A549 (cell line): ENCODE results near the gene FBXL7. TPM values are rescaled to one million over a fixed set of nuclear protein-coding genes. Genes with fewer than 3 reads are reported as not detected.

ENCODE experiments used
- ATAC-seq, 2 experiments: fragments of 200-7000 bp in 1 of 2; fragments of >200 bp in 1 of 2; cut with Nextera tagmentation in 1 of 2; cut with Tn5 transposase in 1 of 2; 3 replicates each; pipeline versions ENCODE4 v1.8.0 to v1.9.1; 2018 to 2020; ENCODE audit warnings: mild to moderate bottlenecking in 1 of 2, moderate library complexity in 1 of 2
- CTCF ChIA-PET: fragments of 300-600 bp; sonication (Branson Sonifier 250); formaldehyde crosslinking; extraction: SDS; loops from one replicate; lab custom pipeline; 2021; ENCODE audit warnings: antibody characterized with exemption, inconsistent platforms; lab: Yijun Ruan, JAX
- POLR2A ChIA-PET: fragments of 350-600 bp; formaldehyde crosslinking; extraction: SDS; loops from one replicate; lab custom pipeline; 2021; ENCODE audit warnings: antibody characterized with exemption, inconsistent platforms; lab: Yijun Ruan, JAX
- DNase-seq, 2 experiments: peaks; one replicate each; pipeline versions ENCODE4 v3.0.0 to v3.0.0-alpha.2; 2011 to 2016; ENCODE audit warnings: low read depth in 1 of 2, low spot score in 1 of 2
- FAIRE-seq: peaks from 2 replicates; lab custom pipeline; 2011; peaks lifted over from hg19 to GRCh38; lab: Jason Lieb, UNC
- H3K27ac ChIP-seq, 2 experiments: fragments of >200 bp; sonication (Bioruptor Twin); formaldehyde crosslinking; 3 replicates each; pipeline ENCODE4 v1.5.1; 2016 to 2017
- H3K4me1 ChIP-seq: fragments of >200 bp; sonication (Bioruptor Twin); formaldehyde crosslinking; 3 replicates; pipeline ENCODE4 v1.6.1; 2016
- H3K4me2 ChIP-seq: fragments of >200 bp; sonication (Bioruptor Twin); formaldehyde crosslinking; 3 replicates; pipeline ENCODE4 v1.6.1; 2016
- H3K4me3 ChIP-seq: fragments of >200 bp; sonication (Bioruptor Twin); formaldehyde crosslinking; 3 replicates; pipeline ENCODE4 v1.5.1; 2016
- H3K9me3 ChIP-seq: fragments of >200 bp; sonication (Bioruptor Twin); formaldehyde crosslinking; 3 replicates; pipeline ENCODE4 v1.6.1; 2016
- CHD2 ChIP-seq: fragments of 150-350 bp; IDR thresholded peaks from 2 replicates; pipeline ENCODE4 v1.6.1; 2014; ENCODE audit warnings: low read length; ENCODE audit not compliant: partially characterized antibody
- EHF ChIP-seq: fragments of 250-450 bp; sonication (Bioruptor Pico); IDR thresholded peaks from 2 replicates; pipeline ENCODE4 v1.5.0; 2020; ENCODE audit warnings: mild to moderate bottlenecking
- ELK1 ChIP-seq: fragments of 150-350 bp; IDR thresholded peaks from 2 replicates; pipeline ENCODE4 v1.6.1; 2014; ENCODE audit warnings: low read depth, mild to moderate bottlenecking, low read length
- ESRRA ChIP-seq: fragments of 150-350 bp; IDR thresholded peaks from 2 replicates; pipeline ENCODE4 v1.6.1; 2014; ENCODE audit warnings: mild to moderate bottlenecking, low read length, borderline replicate concordance
- FOSB ChIP-seq: fragments of 250-450 bp; sonication (Bioruptor Pico); IDR thresholded peaks from 2 replicates; pipeline ENCODE4 v1.5.0; 2020; ENCODE audit warnings: mild to moderate bottlenecking, moderate library complexity
- FOSL2 ChIP-seq, 2 experiments: fragments of 450-650 bp in 1 of 2; fragments of >200 bp in 1 of 2; sonication (Bioruptor Twin) in 1 of 2; formaldehyde crosslinking; IDR thresholded peaks; 2 replicates each; pipeline versions ENCODE4 v1.5.0 to v1.6.1; 2016 to 2020; ENCODE audit warnings: mild to moderate bottlenecking in 1 of 2, moderate library complexity in 1 of 2
- FOXS1 ChIP-seq: fragments of 250-450 bp; sonication (Bioruptor Pico); IDR thresholded peaks from 2 replicates; pipeline ENCODE4 v1.5.0; 2020; ENCODE audit warnings: mild to moderate bottlenecking, moderate library complexity
- GATA3 ChIP-seq: IDR thresholded peaks from 2 replicates; pipeline ENCODE4 v1.6.1; 2012; ENCODE audit warnings: borderline replicate concordance
- HEYL ChIP-seq: fragments of 250-450 bp; sonication (Bioruptor Pico); IDR thresholded peaks from 2 replicates; pipeline ENCODE4 v1.8.0; 2021; ENCODE audit warnings: mild to moderate bottlenecking, moderate library complexity
- HOXA7 ChIP-seq: fragments of 250-450 bp; sonication (Bioruptor Pico); IDR thresholded peaks from 2 replicates; pipeline ENCODE4 v1.5.0; 2020; ENCODE audit warnings: mild to moderate bottlenecking, moderate library complexity
- HOXB13 ChIP-seq: fragments of 250-450 bp; sonication (Bioruptor Pico); IDR thresholded peaks from 2 replicates; pipeline ENCODE4 v1.5.0; 2020; ENCODE audit warnings: low read depth, mild to moderate bottlenecking, moderate library complexity
- JUN ChIP-seq, 2 experiments: fragments of >200 bp; sonication (Bioruptor Twin); formaldehyde crosslinking; IDR thresholded peaks; 2 replicates in 1 of 2; 3 replicates in 1 of 2; pipeline ENCODE4 v1.6.1; 2016 to 2017
- KDM1A ChIP-seq: fragments of 200-600 bp; sonication (generic); IDR thresholded peaks from 2 replicates; pipeline ENCODE4 v1.6.1; 2016; ENCODE audit warnings: low read depth, mild to moderate bottlenecking
- MAZ ChIP-seq: fragments of 150-350 bp; IDR thresholded peaks from 2 replicates; pipeline ENCODE4 v1.6.1; 2014; ENCODE audit warnings: antibody characterized with exemption, low read depth, low read length, borderline replicate concordance
- MYC ChIP-seq: IDR thresholded peaks from 2 replicates; pipeline ENCODE4 v1.6.1; 2012; ENCODE audit warnings: mild to moderate bottlenecking, inconsistent platforms, low read length, improper control_type of control experiment, borderline replicate concordance
- PBX3 ChIP-seq: IDR thresholded peaks from 2 replicates; pipeline ENCODE4 v1.6.1; 2012
- PHF8 ChIP-seq: fragments of 200-600 bp; sonication (generic); IDR thresholded peaks from 2 replicates; pipeline ENCODE4 v1.6.1; 2016; ENCODE audit warnings: low read depth, mild to moderate bottlenecking, antibody characterized with exemption, moderate library complexity, borderline replicate concordance
- POLR2A ChIP-seq: IDR thresholded peaks from 2 replicates; pipeline ENCODE4 v1.6.1; 2012; ENCODE audit warnings: mild to moderate bottlenecking, low read length
- POLR2AphosphoS2 ChIP-seq: conservative IDR thresholded peaks from 2 replicates; pipeline ENCODE4 v1.6.1; 2012; ENCODE audit warnings: low read length, improper control_type of control experiment, inconsistent platforms
- RARB ChIP-seq: fragments of 250-450 bp; sonication (Bioruptor Pico); IDR thresholded peaks from 2 replicates; pipeline ENCODE4 v1.8.0; 2021; ENCODE audit warnings: mild to moderate bottlenecking, moderate library complexity
- USF2 ChIP-seq: fragments of 450-650 bp; IDR thresholded peaks from 2 replicates; pipeline ENCODE4 v1.6.1; 2014; ENCODE audit warnings: antibody characterized with exemption
- ZNF302 ChIP-seq: fragments of 250-450 bp; sonication (Bioruptor Pico); IDR thresholded peaks from 2 replicates; pipeline ENCODE4 v1.9.0; 2021; ENCODE audit warnings: inconsistent platforms, mild to moderate bottlenecking, moderate library complexity
- WGBS: methylation state at CpG from one replicate; pipeline ENCODE4 v1.1.6; 2017; ENCODE audit errors: missing lambda C conversion rate; 5-methylcytosine and 5-hydroxymethylcytosine counted together
- polyA plus RNA-seq, 4 experiments: library from polyadenylated mRNA; depleted of rRNA in 3 of 4; stranded (reverse); fragments of >200 nt; fragmentation: RNase III in 1 of 4; extraction: RNeasy Plus Mini Kit Qiagen cat#74134 plus additional on column Dnase treatment in 1 of 4; gene quantifications; 2 replicates in 3 of 4; 3 replicates in 1 of 4; pipeline ENCODE4 v1.2.3, GENCODE V29; 2011 to 2017
- TF ChIP-seq, protein P1 (sequence below): fragments of >200 bp; sonication (Bioruptor Twin); formaldehyde crosslinking; IDR thresholded peaks from 3 replicates; pipeline ENCODE4 v1.6.1; 2016
- TF ChIP-seq, protein P2 (sequence below): fragments of 250-450 bp; sonication (Bioruptor Pico); IDR thresholded peaks from 2 replicates; pipeline ENCODE4 v1.5.0; 2021; ENCODE audit warnings: mild to moderate bottlenecking, moderate library complexity, borderline replicate concordance
- TF ChIP-seq, protein P3 (sequence below): fragments of 250-450 bp; sonication (Bioruptor Pico); IDR thresholded peaks from 2 replicates; pipeline ENCODE4 v1.5.0; 2020; ENCODE audit warnings: low read depth, mild to moderate bottlenecking, moderate library complexity

The FBXL7 gene
- polyA plus RNA-seq, 2 of the 4 experiments (the other 2 are of a cell fraction): 0.90 to 1.7 TPM

DNA sequence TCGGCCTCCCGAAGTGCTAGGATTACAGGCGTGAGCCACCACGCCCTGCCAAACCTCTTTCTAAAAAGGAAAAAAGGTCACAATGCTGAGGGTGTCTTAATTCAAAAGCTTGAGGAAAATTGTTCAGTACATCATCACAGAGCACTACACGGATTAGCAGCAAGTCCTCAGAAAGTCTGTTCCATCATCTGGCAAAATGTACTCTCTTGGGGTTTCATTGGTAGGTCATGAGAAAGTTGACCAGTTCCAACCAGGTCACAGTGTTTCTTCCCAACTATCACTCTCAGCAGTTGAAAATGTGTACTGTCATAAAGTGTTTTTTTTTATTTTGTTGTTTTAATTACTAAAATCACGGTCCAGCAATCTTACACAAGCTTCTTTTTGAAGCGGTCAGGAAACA, 299.6 kb downstream of the FBXL7 start:
- FAIRE-seq: no peak
- WGBS: 38% methylated on average over 7 of the region's 7 CpGs
- H3K4me1 ChIP-seq: no peaks in the 10 kb centered on the region
- CTCF ChIA-PET: no interaction called here
- H3K4me3 ChIP-seq: no peak overlapping the region
- POLR2A ChIA-PET: no interaction called here
- H3K27ac ChIP-seq: no peak overlapping the region
- ATAC-seq: no peak
- H3K9me3 ChIP-seq: peaks cover 9% of the 10 kb centered on the region
- no peak for DNase-seq
- no peak overlapping the region for H3K4me2 ChIP-seq
- TF ChIP-seq POLR2A (no peak), KDM1A (no peak), PHF8 (no peak), ELK1 (no peak), PBX3 (no peak), USF2 (no peak), FOXS1 (CRISPR knock-in tag) (no peak), FOSL2 (IDR thresholded peaks at IDR 0.05) (no peak), FOSL2 (CRISPR knock-in tag; IDR thresholded peaks at IDR 0.05) (no peak), HOXB13 (CRISPR knock-in tag) (no peak), POLR2AphosphoS2 (no peak), MAZ (no peak), GATA3 (no peak), FOSB (CRISPR knock-in tag) (no peak), EHF (CRISPR knock-in tag) (no peak)
- TF ChIP-seq, all 56 proteins: peak for 0

DNA sequence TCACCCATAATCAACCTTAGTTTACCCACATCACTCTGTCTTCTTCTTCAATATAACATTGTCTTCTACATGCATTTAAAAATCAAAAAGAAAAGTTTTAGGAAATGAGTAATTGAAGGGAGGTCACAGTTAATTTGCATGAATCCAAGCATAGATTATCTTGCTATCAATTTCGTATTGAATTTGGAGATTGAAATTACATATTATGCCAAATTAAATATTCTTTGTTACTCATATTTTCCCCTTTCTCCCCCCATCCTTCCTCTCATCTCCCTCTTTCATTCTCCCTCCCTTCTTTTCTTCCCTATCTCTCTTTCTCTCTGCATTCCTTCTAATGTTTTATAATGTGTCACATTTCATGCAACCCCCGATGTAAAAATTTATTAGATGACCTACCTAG, 303.3 kb downstream of the FBXL7 start:
- no peak for DNase-seq
- no peak for ATAC-seq
- no peak for FAIRE-seq

More for the DNA sequence above, 303.3 kb downstream of the FBXL7 start:
- H3K27ac ChIP-seq: no peak overlapping the region
- peaks cover 12% of the 10 kb centered on the region for H3K9me3 ChIP-seq
- no peaks in the 10 kb centered on the region for H3K4me1 ChIP-seq
- no peak overlapping the region for H3K4me2 ChIP-seq
- no peak overlapping the region for H3K4me3 ChIP-seq
- ChIA-PET CTCF (no interaction called here), POLR2A (no interaction called here)
- TF ChIP-seq PHF8 (no peak), PBX3 (no peak), FOXS1 (CRISPR knock-in tag) (no peak), ZNF302 (CRISPR knock-in tag) (no peak), HOXA7 (CRISPR knock-in tag) (no peak), EHF (CRISPR knock-in tag) (no peak), CHD2 (no peak), HEYL (CRISPR knock-in tag) (no peak), ESRRA (no peak), JUN (IDR thresholded peaks at IDR 0.05) (no peak), ELK1 (no peak), MYC (no peak), RARB (no peak)
- TF ChIP-seq, protein P1, sequence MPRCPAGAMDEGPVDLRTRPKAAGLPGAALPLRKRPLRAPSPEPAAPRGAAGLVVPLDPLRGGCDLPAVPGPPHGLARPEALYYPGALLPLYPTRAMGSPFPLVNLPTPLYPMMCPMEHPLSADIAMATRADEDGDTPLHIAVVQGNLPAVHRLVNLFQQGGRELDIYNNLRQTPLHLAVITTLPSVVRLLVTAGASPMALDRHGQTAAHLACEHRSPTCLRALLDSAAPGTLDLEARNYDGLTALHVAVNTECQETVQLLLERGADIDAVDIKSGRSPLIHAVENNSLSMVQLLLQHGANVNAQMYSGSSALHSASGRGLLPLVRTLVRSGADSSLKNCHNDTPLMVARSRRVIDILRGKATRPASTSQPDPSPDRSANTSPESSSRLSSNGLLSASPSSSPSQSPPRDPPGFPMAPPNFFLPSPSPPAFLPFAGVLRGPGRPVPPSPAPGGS: no peak
- TF ChIP-seq, protein P2, sequence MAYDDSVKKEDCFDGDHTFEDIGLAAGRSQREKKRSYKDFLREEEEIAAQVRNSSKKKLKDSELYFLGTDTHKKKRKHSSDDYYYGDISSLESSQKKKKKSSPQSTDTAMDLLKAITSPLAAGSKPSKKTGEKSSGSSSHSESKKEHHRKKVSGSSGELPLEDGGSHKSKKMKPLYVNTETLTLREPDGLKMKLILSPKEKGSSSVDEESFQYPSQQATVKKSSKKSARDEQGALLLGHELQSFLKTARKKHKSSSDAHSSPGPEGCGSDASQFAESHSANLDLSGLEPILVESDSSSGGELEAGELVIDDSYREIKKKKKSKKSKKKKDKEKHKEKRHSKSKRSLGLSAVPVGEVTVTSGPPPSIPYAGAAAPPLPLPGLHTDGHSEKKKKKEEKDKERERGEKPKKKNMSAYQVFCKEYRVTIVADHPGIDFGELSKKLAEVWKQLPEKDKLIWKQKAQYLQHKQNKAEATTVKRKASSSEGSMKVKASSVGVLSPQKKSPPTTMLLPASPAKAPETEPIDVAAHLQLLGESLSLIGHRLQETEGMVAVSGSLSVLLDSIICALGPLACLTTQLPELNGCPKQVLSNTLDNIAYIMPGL (CRISPR knock-in tag): no peak
- TF ChIP-seq, protein P3, sequence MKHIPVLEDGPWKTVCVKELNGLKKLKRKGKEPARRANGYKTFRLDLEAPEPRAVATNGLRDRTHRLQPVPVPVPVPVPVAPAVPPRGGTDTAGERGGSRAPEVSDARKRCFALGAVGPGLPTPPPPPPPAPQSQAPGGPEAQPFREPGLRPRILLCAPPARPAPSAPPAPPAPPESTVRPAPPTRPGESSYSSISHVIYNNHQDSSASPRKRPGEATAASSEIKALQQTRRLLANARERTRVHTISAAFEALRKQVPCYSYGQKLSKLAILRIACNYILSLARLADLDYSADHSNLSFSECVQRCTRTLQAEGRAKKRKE (CRISPR knock-in tag): no peak
- WGBS: 7% methylated on average over 2 of the region's 2 CpGs
